Right cardiac atrium (tissue), 5 donors: ENCODE data around the gene SERGEF. TPM values are rescaled to one million over a fixed set of nuclear protein-coding genes. Genes with fewer than 3 reads are reported as not detected.

ENCODE experiments used
- ATAC-seq, 2 donors: fragments of 200-7000 bp; cut with Tn5 transposase; one replicate each; pipeline versions ENCODE4 v1.8.0 to v1.9.1; 2020; ENCODE audit warnings: moderate library complexity in 2 of 2, mild to moderate bottlenecking in 1 of 2
- DNase-seq, 3 donors: peaks; one replicate each; pipeline ENCODE4 v3.0.0-alpha.2; 2020
- H3K27ac ChIP-seq: one replicate; pipeline ENCODE4 v1.5.1; 2013; ENCODE audit warnings: mild to moderate bottlenecking, low read length, control low read depth, moderate library complexity
- H3K27me3 ChIP-seq: one replicate; pipeline ENCODE4 v1.6.1; 2013; ENCODE audit not compliant: control insufficient read depth, insufficient read depth
- H3K4me1 ChIP-seq: one replicate; pipeline ENCODE4 v1.6.1; 2013; ENCODE audit warnings: low read length; ENCODE audit not compliant: control insufficient read depth, insufficient read depth
- H3K4me3 ChIP-seq: one replicate; pipeline ENCODE4 v1.5.1; 2013; ENCODE audit warnings: low read length, control low read depth
- H3K9me3 ChIP-seq: one replicate; pipeline ENCODE4 v1.6.1; 2013; ENCODE audit warnings: low read length; ENCODE audit not compliant: control insufficient read depth
- WGBS: extraction: QIAGEN DNeasy Blood & Tissue Kit; methylation state at CpG from one replicate; pipeline ENCODE4 v1.1.7; 2013; 5-methylcytosine and 5-hydroxymethylcytosine counted together
- intact Hi-C, 4 donors: fragments of 100-400 bp; cut with DNase I; formaldehyde crosslinking; loops; one replicate each; pipeline versions ENCODE4 v1.11.0 to v1.14.0; 2022 to 2023
- polyA plus RNA-seq: library from polyadenylated mRNA; stranded (reverse); fragments of 200-250 nt; gene quantifications from one replicate; pipeline ENCODE4 v1.2.3, GENCODE V29; 2013
- total RNA-seq, 4 donors: library from RNA; stranded (reverse); fragmentation: NEBNext Ultra II Directional; extraction: Animal tissue kit (Norgen Biotek cat#: 25700); gene quantifications; one replicate each; pipeline ENCODE4 v1.2.1, GENCODE V29; 2021
- donor health status: healthy with polysubstance abuse.
- donor health status: DM: no; HTN: yes; CAD: no.
- donor health status: DM: no; HTN: no; CAD: no.
- donor health status: DM: no; HTN: yes; CAD: no; lungs with severe emphysema.
- donor health status: DM: yes; HTN: yes; CAD: no.

Gene SERGEF
- total and polyA plus RNA-seq, 5 donors = 30.8 to 44.7 (median 31.6) TPM

- H3K4me1 ChIP-seq = peaks cover 2% of the 10 kb centered on the region
- DNase-seq (no peak), ATAC-seq (no peak)
- H3K27me3 ChIP-seq = no peaks in the 10 kb centered on the region
- intact Hi-C loops = loop anchor here in 1 of 4 donors (10.0 kb wide), 1 partner anchor 88 kb away; the partner anchor contains the start of gene SAAL1
- WGBS = 73% methylated on average over 2 of the region's 2 CpGs
- H3K27ac ChIP-seq = no peak overlapping the region
- H3K4me3 ChIP-seq = no peak overlapping the region
- no peaks in the 10 kb centered on the region for H3K9me3 ChIP-seq
These were observed 3.9 kb upstream of the SERGEF start for GRCh38 chr11:18016789-18017188.

- DNase-seq (no peak), ATAC-seq (no peak)
- no peak overlapping the region for H3K4me3 ChIP-seq
- intact Hi-C loops = loop anchor here in 1 of 4 donors (10.0 kb wide), 1 partner anchor 90 kb away; the partner anchor contains the start of gene SAAL1
- no peaks in the 10 kb centered on the region for H3K27me3 ChIP-seq
- no peaks in the 10 kb centered on the region for H3K9me3 ChIP-seq
- H3K27ac ChIP-seq = no peak overlapping the region
- peaks cover 2% of the 10 kb centered on the region for H3K4me1 ChIP-seq
These were observed 2.0 kb upstream of the SERGEF start for GRCh38 chr11:18014876-18015275.

GRCh38 chr11:18013790-18014507, 1.1 kb upstream of the SERGEF start:
- intact Hi-C loops = loop anchor here in 1 of 4 donors (10.0 kb wide), 1 partner anchor 91 kb away; the partner anchor contains the start of gene SAAL1
- DNase-seq = no peak

GRCh38 chr11:18012122-18012905, 533 bp downstream of the SERGEF start:
- Histone ChIP-seq H3K9me3 (no peaks in the 10 kb centered on the region), H3K4me3 (peak overlapping the region; percentile 81), H3K4me1 (peaks cover 2% of the 10 kb centered on the region), H3K27me3 (no peaks in the 10 kb centered on the region), H3K27ac (peak overlapping the region; percentile 34)
- ATAC-seq = peak; percentile 12 to 31
- WGBS = 8% methylated on average over 46 of the region's 46 CpGs
- intact Hi-C loops = loop anchor here in 1 of 4 donors (10.0 kb wide), 1 partner anchor 92 kb away; the partner anchor contains the start of gene SAAL1
- DNase-seq = peak; percentile 25 to 61 (median 60)

More at GRCh38 chr11:18013790-18014507, 1.1 kb upstream of the SERGEF start:
- Histone ChIP-seq H3K9me3 (no peaks in the 10 kb centered on the region), H3K4me3 (peak overlapping the region; percentile 81), H3K4me1 (peaks cover 2% of the 10 kb centered on the region), H3K27ac (no peak overlapping the region), H3K27me3 (no peaks in the 10 kb centered on the region)
- WGBS = 16% methylated on average over 11 of the region's 11 CpGs
- no peak for ATAC-seq

GRCh38 chr11:18011633-18012032, 1.2 kb downstream of the SERGEF start:
- Histone ChIP-seq H3K27ac (no peak overlapping the region), H3K9me3 (no peaks in the 10 kb centered on the region), H3K4me3 (no peak overlapping the region), H3K4me1 (peaks cover 2% of the 10 kb centered on the region), H3K27me3 (no peaks in the 10 kb centered on the region)
- ATAC-seq (no peak), DNase-seq (peak in 1 of 3 donors; percentile 46)
- WGBS = 85% methylated on average over 8 of the region's 8 CpGs
- intact Hi-C loops = loop anchor here in 1 of 4 donors (10.0 kb wide), 1 partner anchor 93 kb away; the partner anchor contains the start of gene SAAL1

- intact Hi-C loops = loop anchor here in 1 of 4 donors (10.0 kb wide), 1 partner anchor 94 kb away; the partner anchor contains the start of gene SAAL1
- DNase-seq = no peak
- no peak overlapping the region for H3K27ac ChIP-seq
- peaks cover 2% of the 10 kb centered on the region for H3K4me1 ChIP-seq
- no peak overlapping the region for H3K4me3 ChIP-seq
- no peaks in the 10 kb centered on the region for H3K27me3 ChIP-seq
- no peak for ATAC-seq
- H3K9me3 ChIP-seq = no peaks in the 10 kb centered on the region
- WGBS = 90% methylated on average over 10 of the region's 10 CpGs
These were observed 1.8 kb downstream of the SERGEF start for GRCh38 chr11:18010977-18011586.

GRCh38 chr11:18010121-18010670, 2.7 kb downstream of the SERGEF start:
- Histone ChIP-seq H3K4me1 (peaks cover 2% of the 10 kb centered on the region), H3K9me3 (no peaks in the 10 kb centered on the region), H3K27ac (no peak overlapping the region), H3K4me3 (no peak overlapping the region), H3K27me3 (no peaks in the 10 kb centered on the region)
- intact Hi-C loops = loop anchor here in 1 of 4 donors (10.0 kb wide), 1 partner anchor 95 kb away; the partner anchor contains the start of gene SAAL1
- ATAC-seq (no peak), DNase-seq (no peak)

GRCh38 chr11:18005376-18006129, 7.3 kb downstream of the SERGEF start:
- Histone ChIP-seq H3K27ac (no peak overlapping the region), H3K9me3 (no peaks in the 10 kb centered on the region), H3K4me1 (no peaks in the 10 kb centered on the region), H3K4me3 (no peak overlapping the region), H3K27me3 (no peaks in the 10 kb centered on the region)
- WGBS = 87% methylated on average over 4 of the region's 4 CpGs
- ATAC-seq = no peak
- no peak for DNase-seq
- intact Hi-C loops = no loop called here

- Histone ChIP-seq H3K27ac (no peak overlapping the region), H3K9me3 (no peaks in the 10 kb centered on the region), H3K4me3 (no peak overlapping the region), H3K27me3 (no peaks in the 10 kb centered on the region), H3K4me1 (no peaks in the 10 kb centered on the region)
- WGBS = 80% methylated on average over 2 of the region's 2 CpGs
- DNase-seq (no peak), ATAC-seq (no peak)
- intact Hi-C loops = no loop called here
These were observed 11.7 kb downstream of the SERGEF start for GRCh38 chr11:18001191-18001590.

GRCh38 chr11:18000760-18001159, 12.1 kb downstream of the SERGEF start:
- Histone ChIP-seq H3K4me3 (no peak overlapping the region), H3K27ac (no peak overlapping the region), H3K9me3 (no peaks in the 10 kb centered on the region), H3K27me3 (no peaks in the 10 kb centered on the region), H3K4me1 (no peaks in the 10 kb centered on the region)
- WGBS = 96% methylated on average over 1 of the region's 1 CpG
- intact Hi-C loops = no loop called here
- no peak for ATAC-seq
- DNase-seq = no peak
